Keratinocyte (primary cell): ENCODE measurements around the gene RNU6-9. TPM values are rescaled to one million over a fixed set of nuclear protein-coding genes. Genes with fewer than 3 reads are reported as not detected.

ENCODE experiments used
- DNase-seq: peaks from one replicate; pipeline ENCODE4 v3.0.0-alpha.2; 2011; ENCODE audit warnings: low read depth, missing footprints, low spot score
- FAIRE-seq: peaks from 2 replicates; lab custom pipeline; 2011; peaks lifted over from hg19 to GRCh38; lab: Jason Lieb, UNC
- H2AFZ ChIP-seq: 2 replicates; pipeline ENCODE4 v1.6.0; 2012; ENCODE audit warnings: low read length, control low read depth, inconsistent platforms; ENCODE audit not compliant: control insufficient read depth
- H3K27ac ChIP-seq: 2 replicates; pipeline ENCODE4 v1.5.1; 2011; ENCODE audit warnings: low read length; ENCODE audit not compliant: control insufficient read depth, insufficient read depth
- H3K27me3 ChIP-seq: 3 replicates; pipeline ENCODE4 v1.6.0; 2011; ENCODE audit warnings: low read length; ENCODE audit not compliant: control insufficient read depth, insufficient read depth; ENCODE audit errors: extremely low read depth
- H3K36me3 ChIP-seq, 2 experiments: 2 replicates in 1 of 2; 3 replicates in 1 of 2; pipeline ENCODE4 v1.5.1; 2011; ENCODE audit warnings: low read length in 2 of 2, mild to moderate bottlenecking in 1 of 2; ENCODE audit not compliant: control insufficient read depth in 2 of 2, insufficient read depth in 2 of 2; ENCODE audit errors: extremely low read depth in 1 of 2
- H3K4me1 ChIP-seq: 3 replicates; pipeline ENCODE4 v1.5.1; 2011; ENCODE audit warnings: low read length; ENCODE audit not compliant: control insufficient read depth, insufficient read depth; ENCODE audit errors: extremely low read depth
- H3K4me2 ChIP-seq: 3 replicates; pipeline ENCODE4 v1.6.0; 2011; ENCODE audit warnings: low read depth, low read length; ENCODE audit not compliant: control insufficient read depth, insufficient read depth; ENCODE audit errors: extremely low read depth
- H3K4me3 ChIP-seq, 3 experiments: fragments of 200-600 bp in 1 of 3; sonication (generic) in 1 of 3; 2 replicates in 2 of 3; 3 replicates in 1 of 3; pipeline ENCODE4 v1.5.1; 2011 to 2016; ENCODE audit warnings: low read length in 3 of 3, mild to moderate bottlenecking in 3 of 3, control low read depth in 2 of 3, inconsistent platforms in 1 of 3, low read depth in 1 of 3, mixed read lengths in 1 of 3, mixed run types in 1 of 3, moderate library complexity in 1 of 3; ENCODE audit not compliant: control insufficient read depth in 2 of 3, insufficient read depth in 2 of 3; ENCODE audit errors: extremely low read depth in 1 of 3
- H3K79me2 ChIP-seq: 2 replicates; pipeline ENCODE4 v1.6.0; 2012; ENCODE audit warnings: low read length; ENCODE audit not compliant: control insufficient read depth, insufficient read depth
- H3K9ac ChIP-seq: 3 replicates; pipeline ENCODE4 v1.6.0; 2011; ENCODE audit warnings: low read length; ENCODE audit not compliant: control insufficient read depth, insufficient read depth; ENCODE audit errors: extremely low read depth
- H3K9me1 ChIP-seq: 3 replicates; pipeline ENCODE4 v1.6.0; 2011; ENCODE audit warnings: low read length; ENCODE audit not compliant: control insufficient read depth, insufficient read depth; ENCODE audit errors: extremely low read depth
- H3K9me3 ChIP-seq: 2 replicates; pipeline ENCODE4 v1.5.1; 2012; ENCODE audit warnings: low read depth, low read length; ENCODE audit not compliant: control insufficient read depth
- H4K20me1 ChIP-seq: 3 replicates; pipeline ENCODE4 v1.6.0; 2011; ENCODE audit warnings: low read length; ENCODE audit not compliant: control insufficient read depth, insufficient read depth; ENCODE audit errors: extremely low read depth
- EZH2 ChIP-seq: IDR thresholded peaks from one replicate; pipeline ENCODE4 v1.6.1; 2012; ENCODE audit warnings: inconsistent platforms, mild to moderate bottlenecking, low read length, moderate library complexity
- dilution Hi-C: fragments of 300-500 bp; cut with MboI; formaldehyde crosslinking; loops from one replicate; pipeline ENCODE4 v1.7.0; 2020; ENCODE audit warnings: low sequenced_read_pairs; ENCODE audit not compliant: extremely low pct_ligation_motif_present
- polyA plus RNA-seq, 5 experiments: library from polyadenylated mRNA; depleted of rRNA in 3 of 5; stranded (reverse) in 3 of 5; stranded (forward) in 1 of 5; unstranded in 1 of 5; fragments of >200 nt; gene quantifications; 1 replicate in 1 of 5; 2 replicates in 3 of 5; 3 replicates in 1 of 5; pipeline versions ENCODE4 v1.2.1 to v1.2.3, GENCODE V29; 2011 to 2012; ENCODE audit warnings: missing spikeins in 2 of 5, low read depth in 1 of 5, low replicate concordance in 1 of 5
- TF ChIP-seq, protein P1 (sequence below), 3 experiments: IDR thresholded peaks in 1 of 3; conservative IDR thresholded peaks in 1 of 3; optimal IDR thresholded peaks in 1 of 3; 2 replicates in 2 of 3; 3 replicates in 1 of 3; pipeline versions ENCODE3 to v1.5.1; 2011; ENCODE audit warnings: low read length in 3 of 3, mild to moderate bottlenecking in 3 of 3, moderate library complexity in 2 of 3, control low read depth in 1 of 3, inconsistent platforms in 1 of 3; ENCODE audit not compliant: insufficient read depth in 2 of 3; ENCODE audit errors: extremely low read depth in 1 of 3

Gene RNU6-9
- polyA plus RNA-seq, 1 donor (not counting 4 experiments of a cell fraction or from before 2014, with no cell fraction given) = not detected

- Histone ChIP-seq H3K9me3 (no peaks in the 10 kb centered on the region), H3K79me2 (no peaks in the 10 kb centered on the region), H3K9ac (peak overlapping the region; percentile 72), H4K20me1 (no peaks in the 10 kb centered on the region), H3K4me2 (peak overlapping the region; percentile 71), H3K27me3 (no peaks in the 10 kb centered on the region), H3K27ac (peak overlapping the region; percentile 6), H3K4me3 (peak overlapping the region; percentile 68 to 90 (median 84)), H3K36me3 (peaks cover 0 to 4% of the 10 kb centered on the region in 2 experiments), H3K4me1 (peaks cover 5% of the 10 kb centered on the region), H3K9me1 (no peaks in the 10 kb centered on the region), H2AFZ (no peak overlapping the region)
- DNase-seq (no peak), FAIRE-seq (no peak)
- TF ChIP-seq, protein P1, sequence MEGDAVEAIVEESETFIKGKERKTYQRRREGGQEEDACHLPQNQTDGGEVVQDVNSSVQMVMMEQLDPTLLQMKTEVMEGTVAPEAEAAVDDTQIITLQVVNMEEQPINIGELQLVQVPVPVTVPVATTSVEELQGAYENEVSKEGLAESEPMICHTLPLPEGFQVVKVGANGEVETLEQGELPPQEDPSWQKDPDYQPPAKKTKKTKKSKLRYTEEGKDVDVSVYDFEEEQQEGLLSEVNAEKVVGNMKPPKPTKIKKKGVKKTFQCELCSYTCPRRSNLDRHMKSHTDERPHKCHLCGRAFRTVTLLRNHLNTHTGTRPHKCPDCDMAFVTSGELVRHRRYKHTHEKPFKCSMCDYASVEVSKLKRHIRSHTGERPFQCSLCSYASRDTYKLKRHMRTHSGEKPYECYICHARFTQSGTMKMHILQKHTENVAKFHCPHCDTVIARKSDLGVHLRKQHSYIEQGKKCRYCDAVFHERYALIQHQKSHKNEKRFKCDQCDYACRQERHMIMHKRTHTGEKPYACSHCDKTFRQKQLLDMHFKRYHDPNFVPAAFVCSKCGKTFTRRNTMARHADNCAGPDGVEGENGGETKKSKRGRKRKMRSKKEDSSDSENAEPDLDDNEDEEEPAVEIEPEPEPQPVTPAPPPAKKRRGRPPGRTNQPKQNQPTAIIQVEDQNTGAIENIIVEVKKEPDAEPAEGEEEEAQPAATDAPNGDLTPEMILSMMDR (optimal IDR thresholded peaks at IDR 0.05 in 1 of 3, IDR thresholded peaks at IDR 0.05 in 1 of 3, conservative IDR thresholded peaks at IDR 0.05 in 1 of 3; ENCODE audit: extremely low read depth in 1 of 3, insufficient read depth in 2 of 3, low read length in 3 of 3) = no peak
- no peak for TF ChIP-seq EZH2
- dilution Hi-C loops = no loop called here
Measured at GRCh38 chr19:926589-927350, 33.5 kb downstream of the RNU6-9 start.

- peaks cover 0 to 4% of the 10 kb centered on the region in 2 experiments for H3K36me3 ChIP-seq
- DNase-seq (no peak), FAIRE-seq (no peak)
- dilution Hi-C loops = no loop called here
- H3K9ac ChIP-seq = no peak overlapping the region
- TF ChIP-seq, protein P1 (optimal IDR thresholded peaks at IDR 0.05 in 1 of 3, IDR thresholded peaks at IDR 0.05 in 1 of 3, conservative IDR thresholded peaks at IDR 0.05 in 1 of 3; ENCODE audit: extremely low read depth in 1 of 3, insufficient read depth in 2 of 3, low read length in 3 of 3) = no peak
- TF ChIP-seq EZH2 = no peak
- H3K4me2 ChIP-seq = no peak overlapping the region
- peaks cover 5% of the 10 kb centered on the region for H3K4me1 ChIP-seq
- no peak overlapping the region for H2AFZ ChIP-seq
- H3K9me1 ChIP-seq = no peaks in the 10 kb centered on the region
- H4K20me1 ChIP-seq = no peaks in the 10 kb centered on the region
- H3K4me3 ChIP-seq = peak overlapping the region in 1 of 3 experiments; percentile 84
- no peaks in the 10 kb centered on the region for H3K79me2 ChIP-seq
- H3K9me3 ChIP-seq = no peaks in the 10 kb centered on the region
- H3K27ac ChIP-seq = no peak overlapping the region
- H3K27me3 ChIP-seq = no peaks in the 10 kb centered on the region
Measured at GRCh38 chr19:927351-927779, 34.1 kb downstream of the RNU6-9 start.
